PFSK-1 (cell line): Measurements from ENCODE around the gene NXPH1.

Source experiments
- FOXP2 ChIP-seq: optimal IDR thresholded peaks from 2 replicates; pipeline ENCODE3; 2011; ENCODE audit warnings: borderline replicate concordance, control low read depth, inconsistent platforms; ENCODE audit not compliant: insufficient read depth; ENCODE audit errors: extremely low read length, extremely low read depth
- POLR2AphosphoS5 ChIP-seq: IDR thresholded peaks from 2 replicates; pipeline ENCODE4 v1.6.1; 2012; ENCODE audit warnings: low read depth, mild to moderate bottlenecking, control low read depth, low read length, moderate library complexity
- REST ChIP-seq, 2 experiments: IDR thresholded peaks; 2 replicates each; pipeline versions ENCODE4 v1.6.1 to v1.8.0; 2011 to 2012; ENCODE audit warnings: low read depth in 2 of 2, low read length in 2 of 2, control low read depth in 1 of 2, inconsistent platforms in 1 of 2, mild to moderate bottlenecking in 1 of 2, moderate library complexity in 1 of 2; ENCODE audit not compliant: insufficient read depth in 1 of 2
- SIN3A ChIP-seq: IDR thresholded peaks from 2 replicates; pipeline ENCODE4 v1.6.1; 2012; ENCODE audit warnings: mild to moderate bottlenecking, low read length, moderate library complexity, borderline replicate concordance; ENCODE audit not compliant: insufficient read depth
- TAF1 ChIP-seq: IDR thresholded peaks from 2 replicates; pipeline ENCODE4 v1.6.1; 2012; ENCODE audit warnings: low read length, control low read depth, borderline replicate concordance; ENCODE audit not compliant: insufficient read depth

The NXPH1 gene

GRCh38 chr7:8582728-8583127 is 149.3 kb downstream of the NXPH1 start:
- TF ChIP-seq POLR2AphosphoS5, result no peak
- no peak for TF ChIP-seq TAF1
- no peak for TF ChIP-seq REST (IDR thresholded peaks at IDR 0.05; ENCODE audit: insufficient read depth in 1 of 2, low read depth in 2 of 2, low read length in 2 of 2)
- no peak for TF ChIP-seq FOXP2
- no peak for TF ChIP-seq SIN3A

GRCh38 chr7:8585591-8585990 is 152.2 kb downstream of the NXPH1 start:
- TF ChIP-seq FOXP2 (no peak), TAF1 (no peak), SIN3A (no peak), REST (IDR thresholded peaks at IDR 0.05; ENCODE audit: insufficient read depth in 1 of 2, low read depth in 2 of 2, low read length in 2 of 2) (no peak), POLR2AphosphoS5 (no peak)

- TF ChIP-seq FOXP2, result no peak
- TF ChIP-seq SIN3A, result no peak
Observed at GRCh38 chr7:8590225-8590624, 156.8 kb downstream of the NXPH1 start.

GRCh38 chr7:8590791-8591190 is 157.4 kb downstream of the NXPH1 start:
- no peak for TF ChIP-seq FOXP2
- TF ChIP-seq SIN3A, result no peak
- TF ChIP-seq POLR2AphosphoS5, result no peak
- TF ChIP-seq REST (IDR thresholded peaks at IDR 0.05; ENCODE audit: insufficient read depth in 1 of 2, low read depth in 2 of 2, low read length in 2 of 2), result no peak
- no peak for TF ChIP-seq TAF1

- TF ChIP-seq FOXP2 (no peak), SIN3A (no peak), REST (IDR thresholded peaks at IDR 0.05; ENCODE audit: insufficient read depth in 1 of 2, low read depth in 2 of 2, low read length in 2 of 2) (no peak), TAF1 (no peak), POLR2AphosphoS5 (no peak)
Observed at GRCh38 chr7:8591289-8591688, 157.9 kb downstream of the NXPH1 start.
